Pons (tissue), 1 donor: ENCODE data around the gene SRC.

Experiments used
- DNase-seq: peaks from one replicate; pipeline ENCODE4 v3.0.0-alpha.2; 2016; ENCODE audit warnings: low spot score

Gene SRC

GRCh38 chr20:37350649-37351574, 5.0 kb downstream of the SRC start:
- DNase-seq, result no peak

GRCh38 chr20:37351689-37352607, 6.0 kb downstream of the SRC start:
- no peak for DNase-seq

GRCh38 chr20:37352608-37352980, 6.7 kb downstream of the SRC start:
- DNase-seq, result no peak

- DNase-seq, result no peak
These were observed 7.4 kb downstream of the SRC start for GRCh38 chr20:37353285-37353849.

- DNase-seq, result no peak
These were observed 8.6 kb downstream of the SRC start for GRCh38 chr20:37354210-37355195.

GRCh38 chr20:37355252-37356180, 9.6 kb downstream of the SRC start:
- DNase-seq, result no peak

GRCh38 chr20:37356387-37356786, 10.4 kb downstream of the SRC start:
- DNase-seq, result peak; percentile 51

- no peak for DNase-seq
These were observed 11.0 kb downstream of the SRC start for GRCh38 chr20:37356961-37357371.

GRCh38 chr20:37357481-37358365, 11.8 kb downstream of the SRC start:
- peak; percentile 74 for DNase-seq

GRCh38 chr20:37358366-37359150, 12.6 kb downstream of the SRC start:
- DNase-seq, result no peak

- DNase-seq, result no peak
These were observed 13.4 kb downstream of the SRC start for GRCh38 chr20:37359331-37359730.

GRCh38 chr20:37359836-37360235, 13.9 kb downstream of the SRC start:
- no peak for DNase-seq

GRCh38 chr20:37360391-37361115, 14.6 kb downstream of the SRC start:
- DNase-seq, result no peak

- no peak for DNase-seq
These were observed 15.4 kb downstream of the SRC start for GRCh38 chr20:37361336-37361735.

- no peak for DNase-seq
These were observed 16.4 kb downstream of the SRC start for GRCh38 chr20:37362231-37362792.

GRCh38 chr20:37362821-37363220, 16.9 kb downstream of the SRC start:
- DNase-seq, result no peak
